GM12874 (cell line): ENCODE data around the gene RPL19.

Experiments
- TF ChIP-seq, protein P1 (sequence below): IDR thresholded peaks from 2 replicates; pipeline ENCODE4 v1.5.1; 2011; ENCODE audit warnings: low read depth, mild to moderate bottlenecking, control low read depth, low read length, moderate library complexity; ENCODE audit not compliant: insufficient read depth

RPL19 gene

DNA sequence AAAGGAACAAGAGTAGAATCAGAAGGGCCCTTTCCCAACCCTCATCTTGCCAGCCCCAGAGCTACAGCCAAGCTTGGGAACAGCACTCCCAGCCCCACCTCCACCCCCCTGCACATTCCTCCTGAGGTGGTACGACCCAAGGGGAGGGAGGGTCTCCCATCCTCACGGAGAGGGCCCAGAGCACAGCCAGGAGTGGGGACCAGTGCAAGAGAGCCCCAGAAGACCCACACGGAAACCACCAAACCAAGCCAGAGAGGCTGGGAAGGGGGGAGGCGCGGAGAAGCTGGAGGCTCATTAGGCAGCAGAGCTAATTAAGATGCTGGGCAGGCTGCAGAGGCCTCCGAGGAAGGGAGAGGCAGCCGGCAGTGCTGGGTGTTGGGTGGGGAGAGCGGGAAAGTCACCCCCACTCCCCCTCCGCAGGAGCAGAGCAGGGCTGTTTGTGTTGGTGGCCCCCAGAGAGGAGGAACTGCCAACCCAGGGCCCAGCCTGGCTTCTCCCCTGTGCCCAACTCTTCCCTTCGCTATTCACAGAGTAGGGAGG, 5.0 kb upstream of the RPL19 start:
- TF ChIP-seq, protein P1, sequence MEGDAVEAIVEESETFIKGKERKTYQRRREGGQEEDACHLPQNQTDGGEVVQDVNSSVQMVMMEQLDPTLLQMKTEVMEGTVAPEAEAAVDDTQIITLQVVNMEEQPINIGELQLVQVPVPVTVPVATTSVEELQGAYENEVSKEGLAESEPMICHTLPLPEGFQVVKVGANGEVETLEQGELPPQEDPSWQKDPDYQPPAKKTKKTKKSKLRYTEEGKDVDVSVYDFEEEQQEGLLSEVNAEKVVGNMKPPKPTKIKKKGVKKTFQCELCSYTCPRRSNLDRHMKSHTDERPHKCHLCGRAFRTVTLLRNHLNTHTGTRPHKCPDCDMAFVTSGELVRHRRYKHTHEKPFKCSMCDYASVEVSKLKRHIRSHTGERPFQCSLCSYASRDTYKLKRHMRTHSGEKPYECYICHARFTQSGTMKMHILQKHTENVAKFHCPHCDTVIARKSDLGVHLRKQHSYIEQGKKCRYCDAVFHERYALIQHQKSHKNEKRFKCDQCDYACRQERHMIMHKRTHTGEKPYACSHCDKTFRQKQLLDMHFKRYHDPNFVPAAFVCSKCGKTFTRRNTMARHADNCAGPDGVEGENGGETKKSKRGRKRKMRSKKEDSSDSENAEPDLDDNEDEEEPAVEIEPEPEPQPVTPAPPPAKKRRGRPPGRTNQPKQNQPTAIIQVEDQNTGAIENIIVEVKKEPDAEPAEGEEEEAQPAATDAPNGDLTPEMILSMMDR: no peak

DNA sequence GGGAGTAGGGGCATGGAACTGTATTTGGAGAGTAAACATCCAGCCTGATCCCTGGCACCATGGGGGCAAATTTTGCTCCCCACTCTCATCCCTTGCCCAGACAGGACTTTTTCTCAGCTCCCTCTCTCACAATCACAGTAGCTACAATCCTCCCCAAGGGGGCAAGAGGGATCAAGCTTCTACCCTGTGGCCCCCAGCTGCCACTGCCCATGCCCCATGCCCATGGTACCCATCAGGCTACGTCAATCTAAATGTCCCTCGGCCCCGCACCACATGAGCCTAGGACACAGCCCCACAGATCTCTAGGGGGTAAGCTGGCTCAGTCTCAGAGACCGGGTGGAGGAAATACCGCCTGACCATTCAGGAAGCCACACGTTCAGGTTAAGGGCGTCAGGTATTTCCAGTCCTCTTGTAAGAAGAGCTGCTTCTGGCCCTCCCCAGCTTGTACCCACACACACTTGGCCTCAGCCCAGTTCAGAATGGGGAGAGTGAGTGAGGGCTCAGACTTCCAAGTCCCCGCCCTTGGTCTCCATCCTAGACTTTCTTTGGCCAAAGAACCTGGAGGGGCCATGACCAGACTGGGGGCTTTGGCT, 4.4 kb upstream of the RPL19 start:
- TF ChIP-seq, protein P1: no peak

DNA sequence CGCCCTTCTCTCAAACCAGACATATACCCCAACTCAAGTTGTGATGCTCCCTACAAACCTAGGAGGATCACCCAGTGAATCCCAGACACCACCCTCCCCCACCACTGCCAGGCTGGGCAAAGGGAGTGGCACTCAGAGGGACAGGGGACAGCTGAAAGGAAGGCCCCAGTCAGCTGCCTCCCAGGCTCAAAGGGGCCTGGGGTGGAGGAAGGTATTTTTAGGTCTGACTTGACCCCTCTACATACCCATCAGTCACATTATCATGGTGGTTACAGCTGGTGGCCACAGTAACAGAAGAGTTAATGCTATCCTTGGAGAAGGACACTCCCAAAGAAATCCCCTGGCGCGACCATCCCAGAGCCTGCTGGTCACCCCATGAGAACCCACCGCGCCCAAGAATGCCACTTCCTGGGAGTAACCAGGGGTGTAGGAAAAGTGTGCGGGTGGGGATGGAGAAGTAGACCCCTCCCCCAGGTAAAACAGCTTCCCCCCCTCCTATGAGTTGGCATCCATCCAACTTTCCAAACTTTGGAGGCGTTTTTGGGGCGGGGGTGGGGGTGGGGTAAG, 3.8 kb upstream of the RPL19 start:
- TF ChIP-seq, protein P1: no peak

DNA sequence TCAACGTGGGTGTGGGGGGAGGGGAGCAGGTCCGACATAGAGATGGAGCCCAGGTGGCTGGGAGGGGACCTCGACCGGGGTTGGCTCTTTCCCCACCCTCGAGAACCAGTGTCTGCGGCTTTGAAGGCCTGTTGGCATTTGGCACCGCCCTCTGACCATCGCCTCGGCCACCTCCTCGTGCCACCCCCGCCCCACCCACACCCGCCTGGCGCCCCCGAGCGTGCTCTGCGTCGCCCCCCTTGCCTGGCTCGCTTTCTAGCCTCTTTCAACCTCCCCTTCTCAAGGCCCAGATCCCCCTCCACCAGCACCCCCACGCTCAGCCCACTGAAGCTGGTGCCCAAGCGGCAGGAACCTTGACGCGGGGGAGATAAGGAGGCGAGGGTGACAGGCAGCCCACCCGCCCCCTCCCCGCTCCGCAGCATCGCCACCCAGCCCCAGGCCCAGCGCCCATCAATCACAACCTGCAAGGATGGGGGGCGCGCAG, 3.2 kb upstream of the RPL19 start:
- TF ChIP-seq, protein P1: no peak

DNA sequence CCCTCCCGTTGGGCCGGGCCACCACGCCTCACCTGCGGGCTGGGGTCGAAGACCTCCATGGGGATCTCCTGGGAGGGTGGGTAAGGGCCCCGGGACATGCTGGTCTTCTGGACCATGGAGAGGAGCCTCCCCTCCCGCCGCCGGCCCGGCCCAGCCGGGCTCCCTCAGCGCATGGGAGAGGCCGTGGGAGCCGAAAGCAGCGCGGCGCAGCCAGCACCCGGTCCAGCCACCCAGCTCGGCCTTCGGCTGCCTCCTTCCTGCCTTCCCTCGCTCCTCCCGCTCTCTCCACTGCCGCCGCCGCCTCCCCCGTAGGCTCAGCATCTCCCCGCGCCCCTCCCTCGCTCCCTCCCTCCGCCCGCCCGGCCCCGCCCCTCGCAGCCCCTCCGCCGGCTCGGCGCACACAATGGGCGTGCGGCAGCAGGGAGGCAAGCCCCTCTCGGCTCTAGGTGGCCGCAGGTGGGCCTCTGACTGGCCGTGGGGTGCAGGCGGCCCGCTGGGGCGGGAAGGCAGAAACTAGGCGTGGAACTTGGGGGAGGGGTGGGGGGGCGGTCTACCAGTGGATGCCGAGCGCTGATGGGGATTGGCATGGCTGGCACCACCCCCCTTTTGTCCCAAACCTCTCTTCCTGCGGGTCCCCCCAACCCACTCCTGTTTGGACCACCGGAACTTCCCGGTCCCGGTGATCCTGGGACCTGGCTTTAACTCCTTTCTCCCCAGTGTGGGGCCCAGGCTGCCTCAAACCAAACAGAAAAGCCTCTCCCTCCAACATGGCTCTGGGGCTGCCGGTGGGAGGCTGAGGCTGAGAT, 2.5 kb upstream of the RPL19 start, which contains the start of gene CACNB1:
TSS of gene CACNB1 (minus strand) at position 290 of the 806 bp plus-strand sequence. CDS start at position 116, 174 bp downstream.
- TF ChIP-seq, protein P1: no peak

DNA sequence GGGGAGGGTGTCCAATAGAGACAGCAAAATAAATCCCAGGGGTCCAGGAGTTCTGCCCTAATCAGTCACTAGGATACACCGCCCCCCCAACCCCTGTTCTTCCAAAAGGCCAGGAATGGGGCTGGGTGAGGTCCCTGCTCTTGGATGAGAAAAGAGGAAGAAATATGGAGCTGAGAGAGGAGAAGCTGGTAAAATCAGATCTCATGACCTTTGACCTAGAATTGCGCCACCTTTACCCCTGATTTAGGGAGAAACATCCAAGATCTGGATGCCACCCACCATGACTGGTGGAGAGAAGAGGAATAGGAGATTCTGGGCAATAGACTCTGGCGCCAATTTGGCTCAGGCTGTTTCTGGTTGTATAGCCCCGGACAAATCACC, 1.9 kb upstream of the RPL19 start:
- TF ChIP-seq, protein P1: no peak

DNA sequence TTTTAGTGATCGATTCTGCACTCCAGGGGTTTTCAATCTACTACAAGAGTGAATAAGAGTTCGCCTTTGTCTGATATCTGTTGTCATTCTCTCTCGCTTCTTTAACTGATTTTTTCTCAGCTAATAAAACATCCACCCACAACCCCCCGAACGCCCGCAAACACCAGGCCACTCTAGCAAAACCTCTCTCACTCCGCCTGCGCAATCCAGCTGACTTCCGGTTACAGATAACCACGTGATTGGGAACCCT, 338 bp upstream of the RPL19 start:
- TF ChIP-seq, protein P1: no peak
